CD4-positive, alpha-beta T cell treated with Interleukin-17A for 1 hour (primary cell): ENCODE results near the gene GFPT2.
"Not testable (repeated sequence)": the region's sequence is repeated elsewhere in the genome, so short reads cannot be mapped to it uniquely, and the experiment has no call there.

Experiments
- DNase-seq: peaks from one replicate; pipeline ENCODE4 v3.0.0-alpha.2; 2020

GFPT2 gene

DNA sequence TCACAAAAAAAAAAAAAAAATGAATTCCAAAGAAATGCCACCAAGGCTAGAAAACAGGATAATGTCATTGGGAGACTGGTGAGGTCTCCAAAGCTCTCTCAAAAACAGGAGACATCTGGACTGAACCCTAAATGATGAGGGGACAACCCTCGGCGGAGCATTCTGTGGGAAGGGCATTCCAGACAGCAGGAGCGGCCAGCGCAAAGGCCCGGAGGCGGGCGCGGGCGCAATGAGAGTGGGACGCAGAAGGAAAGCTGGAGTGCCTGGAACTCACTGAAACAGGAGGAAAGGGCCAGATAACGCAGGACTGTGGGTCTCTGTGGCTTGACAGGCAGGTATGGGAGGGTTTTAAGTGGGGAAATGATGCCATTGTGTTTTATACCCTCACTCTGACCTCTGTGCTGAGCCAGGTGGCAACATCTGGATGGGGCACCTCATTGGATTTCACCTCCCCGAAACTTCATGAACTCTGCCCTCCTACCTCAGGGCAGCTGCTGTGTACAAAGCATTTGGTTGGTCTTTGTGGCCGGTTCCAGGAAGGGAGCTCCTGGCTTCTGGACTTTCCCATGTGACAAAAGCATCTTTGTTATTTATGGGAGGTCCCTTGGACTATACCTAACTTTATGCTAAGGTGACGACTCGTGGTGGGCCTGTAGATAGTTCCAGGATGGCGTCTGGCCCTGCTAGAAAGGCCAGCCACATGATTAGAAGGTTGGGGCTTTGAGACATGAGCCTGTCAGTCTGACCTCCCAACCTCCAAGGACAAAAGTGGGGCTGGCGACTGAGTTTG is 49.7 kb downstream of the GFPT2 start:
- DNase-seq: no peak

GRCh38 chr5:180302256-180302655 is 50.9 kb downstream of the GFPT2 start:
- no peak for DNase-seq

DNA sequence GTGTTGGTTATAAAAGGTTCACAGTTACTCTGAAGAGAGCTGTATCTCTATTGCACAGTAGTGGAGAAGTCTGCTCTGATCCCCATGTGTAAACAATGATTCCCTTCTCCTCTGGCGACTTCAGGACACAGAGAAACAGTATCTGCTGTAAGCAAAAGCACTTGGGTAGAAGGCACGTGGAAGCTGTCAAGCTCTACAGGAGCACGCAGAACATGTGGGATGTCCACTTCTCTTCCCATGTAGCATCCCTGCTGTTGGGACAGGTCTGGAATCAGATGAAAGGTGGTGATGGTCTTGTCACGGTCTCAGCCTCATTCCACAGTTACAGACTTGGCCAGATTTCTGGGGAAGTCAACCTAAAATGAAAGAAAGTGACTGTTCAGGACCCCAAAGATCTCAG is 51.9 kb downstream of the GFPT2 start:
- DNase-seq: no peak

DNA sequence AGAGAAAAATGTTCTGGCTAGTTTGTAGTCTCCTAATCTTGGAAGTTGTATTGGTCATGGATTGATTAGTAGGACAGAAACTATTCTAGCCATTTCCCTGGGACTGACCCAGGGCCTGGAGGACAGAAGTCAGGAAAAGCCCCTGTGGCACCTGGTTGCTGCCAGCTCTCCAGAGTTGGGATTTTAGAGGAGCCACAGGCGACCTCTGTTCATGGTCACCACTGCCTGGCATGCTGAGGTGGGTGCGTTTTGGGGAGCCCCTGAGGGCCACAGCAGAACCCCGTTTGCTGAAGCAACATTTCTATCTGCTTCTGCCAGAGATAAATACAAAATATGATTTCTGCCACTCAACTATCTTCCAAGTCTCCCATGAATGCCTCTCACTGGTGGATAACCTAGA is 53.6 kb downstream of the GFPT2 start:
- no peak for DNase-seq

GRCh38 chr5:180299014-180299413 is 54.1 kb downstream of the GFPT2 start:
- DNase-seq: not testable (repeated sequence)

GRCh38 chr5:180297587-180298282 is 55.4 kb downstream of the GFPT2 start:
- no peak for DNase-seq

DNA sequence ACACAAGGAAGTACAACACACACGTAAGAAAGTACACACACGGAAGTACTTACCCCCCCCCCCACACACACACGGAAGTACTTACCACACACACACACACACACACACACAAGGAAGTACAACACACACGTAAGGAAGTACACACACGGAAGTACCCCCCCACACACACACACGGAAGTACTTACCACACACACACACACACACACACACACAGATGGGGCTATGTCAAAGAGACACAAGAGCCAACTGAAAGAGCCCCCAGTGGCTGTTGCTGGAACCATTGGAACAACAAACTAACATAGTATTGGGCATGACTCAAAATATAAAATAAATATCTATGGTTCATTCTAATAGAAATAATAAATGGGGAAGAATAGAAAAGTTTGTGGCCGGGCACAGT is 56.4 kb downstream of the GFPT2 start:
- DNase-seq: peak; percentile 21

GRCh38 chr5:180294913-180295555 is 58.1 kb downstream of the GFPT2 start:
- DNase-seq: no peak

DNA sequence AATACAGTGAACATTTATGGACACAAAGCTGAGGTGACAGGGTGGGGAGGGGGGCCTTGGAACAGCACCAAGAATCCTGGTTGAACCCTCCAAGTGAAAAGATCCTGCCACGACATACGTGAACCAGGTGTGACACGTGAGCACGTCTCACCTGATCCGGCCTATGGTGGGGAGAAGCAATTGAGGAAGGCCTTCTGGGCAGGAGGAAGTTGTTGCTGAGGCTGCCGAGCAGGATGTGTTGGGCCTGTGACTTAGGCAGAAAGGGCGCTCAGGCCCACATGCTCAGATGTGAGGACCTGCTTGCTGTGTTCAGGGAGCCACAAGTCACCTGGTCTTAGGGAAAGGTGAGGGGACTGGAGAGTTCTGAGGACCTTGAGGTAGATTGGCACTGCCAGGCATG is 58.7 kb downstream of the GFPT2 start:
- no peak for DNase-seq

DNA sequence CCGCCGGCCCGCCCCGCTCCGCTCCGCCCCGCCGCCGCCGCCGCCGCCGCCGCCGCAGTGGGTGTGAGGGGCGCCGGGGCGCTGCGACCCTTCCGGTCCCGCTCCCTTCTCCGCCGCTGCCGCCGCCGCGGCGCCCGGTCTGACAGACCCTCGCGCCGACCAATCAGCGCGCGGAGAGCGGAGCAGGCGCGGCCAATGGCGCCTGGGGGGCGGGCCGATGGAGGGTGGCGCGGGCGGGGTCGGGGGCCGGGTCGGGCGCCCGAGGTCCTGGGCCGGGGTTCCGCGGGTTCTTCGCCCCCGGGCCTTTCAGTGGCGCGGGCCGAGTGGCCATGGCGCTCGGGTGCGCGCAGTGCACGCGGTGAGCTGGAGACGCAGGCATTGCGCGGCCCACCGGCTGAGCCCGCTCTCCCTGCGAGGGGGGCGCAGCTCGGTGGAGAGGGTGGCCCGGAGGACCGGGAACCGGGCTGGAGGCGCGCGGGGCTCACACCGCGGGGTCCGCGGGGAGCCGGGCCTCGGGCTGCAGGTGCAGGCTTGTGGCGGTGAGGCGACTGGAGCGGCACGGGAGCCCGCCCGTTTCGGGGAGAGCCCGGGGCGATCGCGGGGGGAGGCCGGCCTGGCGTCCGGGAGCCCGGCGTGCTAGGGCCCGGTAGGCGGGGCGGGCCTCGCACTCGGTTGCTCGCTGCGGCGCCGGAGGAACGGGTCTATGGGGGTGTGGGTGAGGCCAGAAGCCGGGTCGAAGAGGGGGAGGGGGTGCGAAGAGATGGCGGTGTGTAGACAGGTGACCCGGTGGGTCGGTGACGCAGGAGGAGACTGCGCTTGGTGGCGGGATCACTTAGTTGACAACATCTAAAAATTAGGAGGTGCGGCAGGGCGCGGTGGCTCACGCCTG is 60.9 kb downstream of the GFPT2 start, which contains the start of gene MAPK9:
Gene MAPK9, minus strand, starts transcription at position 141 of the 889 bp plus-strand sequence. CDS start 11,522 bp downstream, outside the sequence.
- peak; percentile 86 for DNase-seq

GRCh38 chr5:180291234-180291940 is 61.7 kb downstream of the GFPT2 start:
- DNase-seq: no peak

DNA sequence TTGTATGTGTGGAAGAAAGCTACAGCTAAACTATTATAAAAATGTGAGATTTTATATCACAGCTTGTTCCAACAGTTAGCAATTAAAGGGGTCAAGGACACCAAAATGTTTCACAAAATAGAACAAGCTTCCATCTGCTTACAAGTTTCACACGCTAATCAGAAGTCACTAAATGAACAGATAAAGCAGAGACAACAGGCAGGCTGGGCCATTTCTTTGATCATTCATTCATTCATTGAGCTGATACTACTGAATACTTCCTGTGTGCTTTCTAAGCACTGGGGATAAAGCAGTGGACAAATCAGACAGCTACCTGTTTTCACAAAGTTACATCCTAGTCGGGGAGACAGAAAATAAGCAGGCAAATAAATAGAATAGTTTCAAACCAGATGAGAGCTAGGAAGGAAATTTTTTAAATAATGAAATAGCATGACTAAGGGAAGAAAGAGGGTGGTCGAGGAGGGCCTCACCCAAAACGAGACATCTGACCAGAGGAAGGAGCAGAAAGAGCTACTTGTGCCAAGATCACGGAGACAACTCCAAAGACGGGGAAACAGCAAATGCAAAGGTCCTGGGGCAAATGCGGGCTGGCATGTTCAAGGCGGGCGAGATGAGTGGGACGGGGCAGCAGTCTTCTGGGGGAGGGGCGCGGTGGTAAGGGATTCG is 62.4 kb downstream of the GFPT2 start:
- DNase-seq: no peak

DNA sequence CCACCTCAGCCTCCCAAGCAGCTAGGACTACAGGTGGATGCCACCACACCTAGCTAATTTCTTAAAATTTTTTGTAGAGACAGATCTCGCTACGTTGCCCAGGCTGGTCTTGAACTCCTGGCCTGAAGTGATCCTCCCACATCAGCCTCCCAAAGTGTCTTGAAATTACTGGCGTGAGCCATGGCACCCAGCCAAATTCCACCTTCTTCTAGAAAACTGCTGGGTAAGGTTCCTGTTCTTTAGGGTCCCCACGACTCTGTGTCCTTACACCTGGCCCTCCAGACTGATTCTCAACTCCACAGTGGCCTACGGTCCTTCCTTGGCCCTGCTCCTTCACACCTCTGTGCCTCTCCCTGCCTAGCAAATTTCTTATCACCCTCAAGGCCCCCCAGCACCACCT is 63.2 kb downstream of the GFPT2 start:
- no peak for DNase-seq

DNA sequence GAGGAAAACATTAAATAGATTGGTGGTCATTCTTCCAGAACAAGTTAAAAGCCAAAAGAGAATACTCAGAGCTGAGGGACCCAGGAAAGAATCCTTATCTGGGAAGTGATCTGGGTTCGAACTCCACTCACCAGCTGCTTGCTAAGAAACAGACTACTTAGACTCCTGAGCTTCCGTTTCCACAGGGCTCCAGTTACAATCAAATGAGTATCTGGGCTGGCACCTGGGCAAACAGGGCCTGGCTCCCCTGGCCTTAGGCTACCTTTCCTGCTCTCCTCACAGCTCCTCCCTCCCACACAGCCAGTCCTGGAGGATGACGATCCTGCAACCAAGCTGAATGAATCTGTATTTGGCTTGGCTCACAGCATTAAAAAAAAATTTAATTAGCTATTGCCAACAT is 63.7 kb downstream of the GFPT2 start:
- DNase-seq: no peak

DNA sequence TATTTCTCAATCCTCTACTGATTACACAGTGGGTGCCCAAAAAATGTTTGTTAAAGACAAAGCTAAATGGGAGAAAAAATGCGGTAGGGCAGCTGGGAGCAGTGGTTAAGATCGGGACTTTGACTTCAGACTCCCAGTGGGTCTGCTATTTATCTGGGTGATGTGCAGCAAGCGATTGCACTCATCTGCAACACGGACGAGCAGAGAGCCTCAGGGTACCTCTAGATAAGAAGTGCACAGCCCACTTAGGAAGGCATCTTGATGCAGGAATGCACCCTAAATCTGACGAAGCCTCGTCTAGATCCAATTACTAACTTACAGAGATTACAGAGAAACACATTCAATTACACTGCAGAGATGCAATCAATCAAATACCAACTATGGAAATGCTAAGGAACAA is 65.3 kb downstream of the GFPT2 start:
- DNase-seq: no peak

- DNase-seq: no peak
These were observed 65.7 kb downstream of the GFPT2 start for GRCh38 chr5:180287404-180287803.

GRCh38 chr5:180284149-180284548 is 69.0 kb downstream of the GFPT2 start:
- DNase-seq: no peak

DNA sequence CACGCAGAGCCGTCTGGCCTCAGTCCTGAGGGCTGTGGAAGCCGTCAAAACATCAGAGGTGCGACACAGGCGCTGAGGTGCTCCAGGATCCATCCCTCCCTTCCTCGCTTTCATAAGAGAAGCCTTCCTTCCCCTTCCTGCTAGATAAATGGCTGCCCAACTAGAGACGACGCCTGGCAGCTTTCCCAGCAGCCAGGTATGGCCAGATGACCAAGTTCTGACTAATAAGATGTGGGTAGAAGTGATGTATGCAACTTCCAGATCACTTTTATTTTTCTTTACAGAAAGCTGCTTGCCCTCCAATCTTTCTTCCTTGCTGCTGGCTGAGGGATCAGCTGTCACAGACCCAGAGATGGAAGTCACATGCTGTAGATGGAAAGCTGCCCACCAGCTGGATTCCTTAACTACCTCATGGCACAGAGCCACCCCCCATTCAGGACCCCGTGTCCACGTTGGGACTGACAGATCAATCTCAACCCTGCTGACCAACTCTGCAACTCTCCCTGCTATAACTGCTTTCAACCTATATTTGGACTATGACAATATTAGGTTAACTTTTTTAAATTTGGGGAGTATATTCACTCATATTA is 70.0 kb downstream of the GFPT2 start:
- no peak for DNase-seq

DNA sequence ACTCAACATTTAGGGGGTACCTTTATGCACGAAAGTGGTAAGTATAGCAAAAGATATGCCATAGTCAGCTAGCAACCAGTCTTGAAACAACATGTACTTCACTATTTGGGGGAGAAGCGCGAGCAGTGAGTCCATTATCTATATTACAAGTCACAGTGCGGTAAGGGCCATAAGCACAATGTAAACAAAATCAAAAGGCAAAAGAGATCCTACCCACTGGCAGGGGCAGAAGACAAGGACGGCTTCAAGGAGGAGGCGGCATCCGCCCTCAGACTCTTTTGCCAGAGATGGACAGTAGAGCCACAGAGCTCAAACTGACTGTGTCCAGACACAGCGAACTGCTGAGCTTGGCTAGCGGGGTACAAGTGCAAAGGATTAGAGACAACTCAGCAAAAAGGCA is 70.9 kb downstream of the GFPT2 start:
- DNase-seq: no peak

DNA sequence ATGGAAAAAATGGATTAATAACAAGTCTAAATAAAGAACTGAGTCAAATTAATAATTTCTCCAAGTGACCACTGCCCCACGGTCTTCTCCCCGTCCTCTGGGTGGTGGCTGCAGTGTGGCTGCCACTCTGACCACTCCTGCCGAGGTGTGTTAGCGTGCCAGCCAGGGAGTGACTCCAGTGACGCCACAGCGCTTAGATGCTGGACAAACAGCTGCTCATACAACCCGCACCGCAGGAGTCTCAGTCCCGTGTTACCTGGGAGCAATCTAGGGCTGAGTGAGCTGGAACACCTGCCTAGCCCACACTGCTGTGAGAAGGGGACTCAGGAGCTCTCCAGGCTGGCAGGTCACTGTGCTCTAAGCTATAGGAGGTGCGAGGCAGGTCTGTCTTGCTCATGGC is 71.4 kb downstream of the GFPT2 start:
- DNase-seq: no peak

GRCh38 chr5:180274695-180275094 is 78.4 kb downstream of the GFPT2 start:
- no peak for DNase-seq
